OCI-LY1 (cell line): ENCODE measurements around the gene RSPH1.

Source experiments
- EZH2 ChIP-seq: fragments of 200-600 bp; sonication (generic), shearing (Covaris generic); IDR thresholded peaks from 2 replicates; pipeline ENCODE4 v1.8.0; 2017; ENCODE audit warnings: borderline replicate concordance, mixed run types, mild to moderate bottlenecking, antibody characterized with exemption, low read length, moderate library complexity, mixed read lengths
- TF ChIP-seq, protein P1 (sequence below): fragments of 200-600 bp; sonication (generic), shearing (Covaris generic); IDR thresholded peaks from 2 replicates; pipeline ENCODE4 v1.5.1; 2017; ENCODE audit warnings: mild to moderate bottlenecking, antibody characterized with exemption, low read length, moderate library complexity, mixed read lengths

- TF ChIP-seq, protein P1, sequence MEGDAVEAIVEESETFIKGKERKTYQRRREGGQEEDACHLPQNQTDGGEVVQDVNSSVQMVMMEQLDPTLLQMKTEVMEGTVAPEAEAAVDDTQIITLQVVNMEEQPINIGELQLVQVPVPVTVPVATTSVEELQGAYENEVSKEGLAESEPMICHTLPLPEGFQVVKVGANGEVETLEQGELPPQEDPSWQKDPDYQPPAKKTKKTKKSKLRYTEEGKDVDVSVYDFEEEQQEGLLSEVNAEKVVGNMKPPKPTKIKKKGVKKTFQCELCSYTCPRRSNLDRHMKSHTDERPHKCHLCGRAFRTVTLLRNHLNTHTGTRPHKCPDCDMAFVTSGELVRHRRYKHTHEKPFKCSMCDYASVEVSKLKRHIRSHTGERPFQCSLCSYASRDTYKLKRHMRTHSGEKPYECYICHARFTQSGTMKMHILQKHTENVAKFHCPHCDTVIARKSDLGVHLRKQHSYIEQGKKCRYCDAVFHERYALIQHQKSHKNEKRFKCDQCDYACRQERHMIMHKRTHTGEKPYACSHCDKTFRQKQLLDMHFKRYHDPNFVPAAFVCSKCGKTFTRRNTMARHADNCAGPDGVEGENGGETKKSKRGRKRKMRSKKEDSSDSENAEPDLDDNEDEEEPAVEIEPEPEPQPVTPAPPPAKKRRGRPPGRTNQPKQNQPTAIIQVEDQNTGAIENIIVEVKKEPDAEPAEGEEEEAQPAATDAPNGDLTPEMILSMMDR = no peak
- TF ChIP-seq EZH2 = no peak
Measured at GRCh38 chr21:42433946-42434551, 62.0 kb downstream of the RSPH1 start.
